GM12864 (cell line): ENCODE results near the gene S100A7A.

Experiments used
- DNase-seq: peaks from one replicate; pipeline ENCODE4 v3.0.0-alpha.2; 2011; ENCODE audit warnings: low read depth
- H3K4me3 ChIP-seq: 2 replicates; pipeline ENCODE4 v1.5.1; 2011; ENCODE audit warnings: mild to moderate bottlenecking, low read depth, low read length, control low read depth
- CTCF ChIP-seq: IDR thresholded peaks from 2 replicates; pipeline ENCODE4 v1.5.1; 2011; ENCODE audit warnings: low read depth, mild to moderate bottlenecking, moderate library complexity, low read length, control low read depth, inconsistent platforms; ENCODE audit errors: missing control alignments

S100A7A gene

GRCh38 chr1:153399401-153400055 is 16.8 kb upstream of the S100A7A start:
- no peak for DNase-seq
- no peak for TF ChIP-seq CTCF
- no peak overlapping the region for H3K4me3 ChIP-seq

- TF ChIP-seq CTCF, result peak; percentile 10
- H3K4me3 ChIP-seq, result no peak overlapping the region
- no peak for DNase-seq
These were observed 16.1 kb upstream of the S100A7A start for GRCh38 chr1:153400244-153400643.

- no peak overlapping the region for H3K4me3 ChIP-seq
- TF ChIP-seq CTCF, result no peak
- no peak for DNase-seq
These were observed 14.9 kb upstream of the S100A7A start for GRCh38 chr1:153401461-153401860.

- H3K4me3 ChIP-seq, result no peak overlapping the region
- no peak for TF ChIP-seq CTCF
- no peak for DNase-seq
These were observed 14.1 kb upstream of the S100A7A start for GRCh38 chr1:153402226-153402625.

- no peak for DNase-seq
- no peak for TF ChIP-seq CTCF
- no peak overlapping the region for H3K4me3 ChIP-seq
These were observed 12.8 kb upstream of the S100A7A start for GRCh38 chr1:153403421-153404085.

- no peak for DNase-seq
- no peak overlapping the region for H3K4me3 ChIP-seq
- no peak for TF ChIP-seq CTCF
These were observed 12.2 kb upstream of the S100A7A start for GRCh38 chr1:153404086-153404635.
